ENCODE measurements around the gene RFNG.

DNA sequence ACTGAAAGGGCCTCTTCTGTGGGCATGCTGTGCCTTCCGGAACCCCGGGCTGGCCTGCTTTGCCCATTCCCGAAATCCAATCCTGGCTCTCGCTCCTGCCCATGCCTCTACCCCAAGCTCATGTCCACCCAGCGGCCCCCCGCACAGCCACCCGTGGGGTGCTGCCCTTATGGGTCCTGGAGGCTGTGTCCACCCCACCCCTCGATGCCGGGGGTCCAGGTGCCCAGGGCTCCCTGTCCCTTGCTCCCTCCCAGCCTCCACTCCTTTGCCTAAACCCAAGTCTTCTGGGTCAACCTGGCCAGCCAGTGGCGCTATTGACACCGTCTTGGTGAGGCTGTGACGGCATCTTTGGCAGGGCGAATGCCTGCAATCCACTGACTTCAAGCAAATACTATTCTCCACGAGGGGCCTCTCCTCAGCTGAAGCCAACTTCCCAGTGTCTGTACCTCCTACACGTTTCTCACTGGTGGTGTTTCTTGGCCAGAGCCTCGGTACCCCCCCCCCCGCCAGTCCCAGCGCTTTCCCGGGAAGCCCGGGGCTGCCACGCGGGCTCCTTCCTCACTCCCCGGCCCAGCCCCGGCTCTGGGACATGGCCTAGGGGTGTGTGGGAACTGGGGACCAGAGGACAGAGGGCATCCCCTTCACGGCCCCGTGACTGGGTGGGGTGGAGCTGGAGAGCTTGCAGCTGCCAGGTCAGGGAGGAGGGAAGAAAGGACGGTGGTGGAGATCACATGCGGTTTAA lies 26.2 kb upstream of the RFNG start:
- TF ChIP-seq, protein P1, sequence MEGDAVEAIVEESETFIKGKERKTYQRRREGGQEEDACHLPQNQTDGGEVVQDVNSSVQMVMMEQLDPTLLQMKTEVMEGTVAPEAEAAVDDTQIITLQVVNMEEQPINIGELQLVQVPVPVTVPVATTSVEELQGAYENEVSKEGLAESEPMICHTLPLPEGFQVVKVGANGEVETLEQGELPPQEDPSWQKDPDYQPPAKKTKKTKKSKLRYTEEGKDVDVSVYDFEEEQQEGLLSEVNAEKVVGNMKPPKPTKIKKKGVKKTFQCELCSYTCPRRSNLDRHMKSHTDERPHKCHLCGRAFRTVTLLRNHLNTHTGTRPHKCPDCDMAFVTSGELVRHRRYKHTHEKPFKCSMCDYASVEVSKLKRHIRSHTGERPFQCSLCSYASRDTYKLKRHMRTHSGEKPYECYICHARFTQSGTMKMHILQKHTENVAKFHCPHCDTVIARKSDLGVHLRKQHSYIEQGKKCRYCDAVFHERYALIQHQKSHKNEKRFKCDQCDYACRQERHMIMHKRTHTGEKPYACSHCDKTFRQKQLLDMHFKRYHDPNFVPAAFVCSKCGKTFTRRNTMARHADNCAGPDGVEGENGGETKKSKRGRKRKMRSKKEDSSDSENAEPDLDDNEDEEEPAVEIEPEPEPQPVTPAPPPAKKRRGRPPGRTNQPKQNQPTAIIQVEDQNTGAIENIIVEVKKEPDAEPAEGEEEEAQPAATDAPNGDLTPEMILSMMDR (IDR thresholded peaks at IDR 0.05), result peak in 1 of 4 experiments; percentile 31
- no peak for TF ChIP-seq POLR2A (IDR thresholded peaks at IDR 0.05)

Measured in uterus (tissue), 2 donors.